Colonic mucosa (tissue), 4 donors: Measurements from ENCODE around the gene FAT1. TPM values are rescaled to one million over a fixed set of nuclear protein-coding genes. Genes with fewer than 3 reads are reported as not detected.

ENCODE experiments used
- DNase-seq: peaks from one replicate; pipeline ENCODE4 v3.0.0-alpha.2; 2020
- H3K27ac ChIP-seq: fragments of 200-600 bp; one replicate; pipeline ENCODE4 v1.8.0; 2021
- H3K27me3 ChIP-seq: fragments of 200-600 bp; one replicate; pipeline ENCODE4 v1.8.0; 2021
- H3K36me3 ChIP-seq: fragments of 200-600 bp; one replicate; pipeline ENCODE4 v1.8.0; 2021
- H3K4me1 ChIP-seq: fragments of 200-600 bp; one replicate; pipeline ENCODE4 v1.8.0; 2021; ENCODE audit warnings: mild to moderate bottlenecking
- H3K4me3 ChIP-seq: fragments of 200-600 bp; one replicate; pipeline ENCODE4 v1.8.0; 2021
- H3K9ac ChIP-seq, 2 donors: one replicate each; pipeline ENCODE4 v1.7.0; 2013; ENCODE audit warnings: control low read depth in 2 of 2, low read depth in 2 of 2, low read length in 2 of 2
- H3K9me3 ChIP-seq: fragments of 200-600 bp; one replicate; pipeline ENCODE4 v1.8.0; 2021
- CTCF ChIP-seq: fragments of 200-600 bp; IDR thresholded peaks from one replicate; pipeline ENCODE4 v1.8.0; 2022; ENCODE audit warnings: antibody characterized with exemption, mild to moderate bottlenecking
- intact Hi-C: fragments of 100-400 bp; cut with DNase I; formaldehyde crosslinking; loops from one replicate; pipeline ENCODE4 v1.14.1; 2022
- total RNA-seq, 2 donors: library from RNA; stranded (reverse); fragmentation: NEBNext Ultra II Directional in 1 of 2; extraction: Animal tissue kit (Norgen Biotek cat#: 25700) in 1 of 2; gene quantifications; one replicate each; pipeline ENCODE4 v1.2.1, GENCODE V29; 2021
- donor health status: healthy.
- donor health status: DM: no; HTN: no; CAD: no.
- donor health status: DM: no; HTN: no; CAD: no.

The FAT1 gene
- total RNA-seq, 2 donors from 2014 or later, result 243 to 300 TPM

GRCh38 chr4:186650401-186651180 is 73.1 kb downstream of the FAT1 start:
- no peak for DNase-seq
- intact Hi-C loops, result no loop called here
- Histone ChIP-seq H3K36me3 (no peaks in the 10 kb centered on the region), H3K4me3 (no peak overlapping the region), H3K9ac (no peak overlapping the region), H3K27me3 (no peaks in the 10 kb centered on the region), H3K27ac (no peak overlapping the region), H3K9me3 (no peaks in the 10 kb centered on the region), H3K4me1 (no peaks in the 10 kb centered on the region)
- TF ChIP-seq CTCF, result no peak

DNA sequence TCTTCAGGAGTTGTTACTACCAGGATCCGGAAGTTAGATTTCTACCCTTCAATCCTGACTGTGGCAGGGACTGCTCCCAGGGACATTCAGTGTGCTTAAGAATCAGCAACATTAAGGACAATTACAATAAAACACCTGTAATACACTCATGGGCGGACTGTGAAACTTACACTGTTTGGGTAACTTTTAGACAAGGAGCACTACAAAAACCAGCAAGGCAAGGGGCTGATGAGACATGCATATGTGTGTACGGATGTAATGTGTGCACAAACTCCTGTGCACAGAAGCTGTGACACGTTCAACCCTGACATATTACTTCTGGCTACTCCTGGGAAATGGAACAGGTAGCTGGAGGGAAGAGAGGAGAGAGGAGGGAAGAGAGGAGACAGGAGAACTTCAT is 75.8 kb downstream of the FAT1 start:
- Histone ChIP-seq H3K4me3 (no peak overlapping the region), H3K9ac (no peak overlapping the region), H3K27me3 (no peaks in the 10 kb centered on the region), H3K36me3 (no peaks in the 10 kb centered on the region), H3K27ac (no peak overlapping the region), H3K4me1 (no peaks in the 10 kb centered on the region), H3K9me3 (no peaks in the 10 kb centered on the region)
- intact Hi-C loops, result no loop called here
- no peak for DNase-seq
- no peak for TF ChIP-seq CTCF

DNA sequence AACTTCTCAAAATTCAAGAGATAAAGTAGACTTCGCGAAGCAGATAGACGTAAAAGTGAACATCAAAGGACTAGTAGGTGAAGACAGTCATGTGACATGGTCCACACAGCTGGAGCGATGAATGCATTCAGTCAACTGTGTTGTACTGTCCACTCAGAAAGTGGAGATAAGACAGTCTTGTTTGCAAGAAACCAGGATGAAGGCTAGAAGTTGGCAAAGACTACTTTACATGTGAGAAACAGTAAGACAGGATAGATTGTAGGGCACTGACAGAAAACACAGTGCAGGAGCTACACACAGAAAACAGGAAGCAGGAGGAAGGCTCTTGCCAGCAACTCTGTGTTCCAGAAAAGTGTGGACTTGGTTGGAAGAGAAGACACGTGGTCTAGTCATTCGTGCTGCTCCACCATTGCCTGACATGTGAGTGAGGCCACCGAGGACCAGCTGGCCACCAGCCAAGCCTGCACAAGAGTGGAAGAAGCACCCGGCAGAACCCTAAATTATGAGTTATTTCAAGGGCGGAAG is 78.9 kb downstream of the FAT1 start:
- intact Hi-C loops, result no loop called here
- H3K9ac ChIP-seq, result no peak overlapping the region
- H3K27me3 ChIP-seq, result no peaks in the 10 kb centered on the region
- DNase-seq, result no peak
- no peak overlapping the region for H3K4me3 ChIP-seq
- H3K36me3 ChIP-seq, result no peaks in the 10 kb centered on the region
- H3K27ac ChIP-seq, result peak overlapping the region; percentile 13
- no peaks in the 10 kb centered on the region for H3K9me3 ChIP-seq
- no peak for TF ChIP-seq CTCF
- H3K4me1 ChIP-seq, result no peaks in the 10 kb centered on the region

DNA sequence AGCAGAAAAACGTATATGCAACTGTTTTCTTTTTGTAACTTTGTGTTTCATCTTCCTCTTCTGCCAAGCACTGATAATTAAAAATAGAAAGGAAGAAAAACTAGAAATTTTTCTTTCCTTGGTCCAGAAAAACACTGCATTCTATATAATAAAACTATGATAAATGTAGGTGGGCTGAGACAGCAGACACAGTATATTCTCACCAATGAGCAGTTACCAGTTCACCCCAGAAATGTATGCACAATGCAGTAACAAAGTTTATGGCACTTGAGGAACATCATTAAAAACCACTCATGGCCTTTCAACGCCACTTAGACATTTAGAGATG is 79.4 kb downstream of the FAT1 start:
- no peaks in the 10 kb centered on the region for H3K36me3 ChIP-seq
- intact Hi-C loops, result no loop called here
- no peak overlapping the region for H3K4me3 ChIP-seq
- no peak for TF ChIP-seq CTCF
- peak overlapping the region; percentile 13 for H3K27ac ChIP-seq
- no peaks in the 10 kb centered on the region for H3K9me3 ChIP-seq
- no peak for DNase-seq
- H3K9ac ChIP-seq, result no peak overlapping the region
- H3K4me1 ChIP-seq, result no peaks in the 10 kb centered on the region
- no peaks in the 10 kb centered on the region for H3K27me3 ChIP-seq

GRCh38 chr4:186643501-186644310 is 80.0 kb downstream of the FAT1 start:
- intact Hi-C loops, result no loop called here
- peak overlapping the region; percentile 13 for H3K27ac ChIP-seq
- H3K4me3 ChIP-seq, result no peak overlapping the region
- no peaks in the 10 kb centered on the region for H3K36me3 ChIP-seq
- H3K9ac ChIP-seq, result no peak overlapping the region
- no peaks in the 10 kb centered on the region for H3K9me3 ChIP-seq
- H3K4me1 ChIP-seq, result no peaks in the 10 kb centered on the region
- TF ChIP-seq CTCF, result no peak
- H3K27me3 ChIP-seq, result no peaks in the 10 kb centered on the region
- no peak for DNase-seq
